ENCODE measurements around the gene LRIT2. TPM values are rescaled to one million over a fixed set of nuclear protein-coding genes. Genes with fewer than 3 reads are reported as not detected.
A peak's percentile ranks its signal among the peaks of the same experiment; 100 is the strongest.

The LRIT2 gene
- total RNA-seq (2014; rRNA removed; shearing (Covaris generic)) = not detected in 2 replicates

DNA sequence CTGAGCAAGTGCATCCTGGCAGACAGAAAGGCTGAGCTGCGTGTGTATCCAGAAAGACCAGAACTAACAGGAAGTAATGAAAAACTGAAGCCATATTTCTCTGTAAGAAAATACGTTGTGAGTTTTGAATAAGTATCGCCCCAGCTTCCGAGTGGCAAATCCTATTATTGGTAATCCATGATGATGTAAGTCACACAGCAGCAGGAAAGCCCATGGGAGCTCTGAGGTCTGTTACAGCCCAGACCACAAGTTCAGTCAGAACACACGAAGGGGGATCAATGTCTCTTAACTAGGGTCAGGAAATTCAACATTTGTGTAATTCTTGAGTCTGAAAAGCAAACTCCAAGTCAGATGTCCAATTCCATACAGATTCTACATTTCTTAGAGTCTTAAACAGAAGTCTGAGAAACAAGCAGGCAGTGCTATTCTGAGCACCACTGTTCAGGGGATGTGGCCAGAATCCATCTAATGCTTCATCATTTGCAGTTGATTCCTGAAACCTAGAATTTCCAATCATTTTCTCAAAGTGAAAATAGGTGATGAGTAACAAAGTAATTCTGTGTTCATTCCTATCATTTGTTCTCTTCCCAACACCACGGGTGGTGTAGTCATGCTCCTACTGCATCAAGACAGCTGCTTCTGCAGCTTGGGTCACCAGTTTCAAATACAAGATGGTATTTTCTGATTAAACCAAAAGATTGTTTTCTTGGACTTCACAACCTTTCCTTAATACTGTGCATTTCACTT, at the start of gene LRIT2:
LRIT2 (minus strand) TSS at position 118 of the 747 bp plus-strand sequence; CDS start at position 94, 24 bp downstream.
- Histone ChIP-seq H3K9me3 (replicated peaks) (no peaks in the 10 kb centered on the region), H3K27me3 (replicated peaks) (peaks cover 10% of the 10 kb centered on the region; the same call in 1 of the 2 replicates), H3K36me3 (no peaks in the 10 kb centered on the region), H3K4me1 (replicated peaks) (no peaks in the 10 kb centered on the region), H3K4me3 (no peak within 1 kb of the TSS), H3K27ac (no peak within 1 kb of the TSS)
- no peak for DNase-seq (ENCODE audit: low read depth in 1 of 2, low spot score in 2 of 2)

DNA sequence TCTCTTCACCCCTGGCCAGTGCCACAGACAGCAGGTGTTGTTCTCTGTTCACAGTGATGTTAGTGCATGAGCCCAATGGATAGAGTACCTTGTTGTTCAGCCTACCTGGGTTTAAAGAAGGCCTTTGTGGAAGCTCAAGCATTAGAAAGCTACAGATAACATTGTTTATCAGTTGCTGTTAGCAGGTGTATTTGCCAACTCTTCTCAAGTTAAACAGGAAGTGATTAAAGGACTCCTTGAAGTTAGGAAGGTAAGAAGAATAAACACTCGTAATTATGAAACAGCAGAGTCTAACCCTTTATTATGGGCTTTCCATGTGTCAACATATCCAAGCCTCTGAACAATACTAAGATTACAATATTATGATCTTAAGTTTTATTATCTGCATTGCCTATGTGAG, 45.4 kb upstream of the LRIT2 start:
- no peak overlapping the region for H3K4me3 ChIP-seq
- H3K9me3 ChIP-seq (replicated peaks) = no peaks in the 10 kb centered on the region
- H3K36me3 ChIP-seq = no peaks in the 10 kb centered on the region
- DNase-seq (ENCODE audit: low read depth in 1 of 2, low spot score in 2 of 2) = no peak
- no peaks in the 10 kb centered on the region for H3K27me3 ChIP-seq (replicated peaks)
- H3K4me1 ChIP-seq (replicated peaks) = peaks cover 29% of the 10 kb centered on the region
- no peak overlapping the region for H3K27ac ChIP-seq

- H3K4me3 ChIP-seq = no peak overlapping the region
- no peaks in the 10 kb centered on the region for H3K36me3 ChIP-seq
- peak overlapping the region; percentile 55 for H3K27ac ChIP-seq
- no peaks in the 10 kb centered on the region for H3K27me3 ChIP-seq (replicated peaks)
- DNase-seq (ENCODE audit: low read depth in 1 of 2, low spot score in 2 of 2) = peak in 1 of 2 experiments; percentile 59
- H3K9me3 ChIP-seq (replicated peaks) = no peaks in the 10 kb centered on the region
- H3K4me1 ChIP-seq (replicated peaks) = peaks cover 32% of the 10 kb centered on the region
Measured at GRCh38 chr10:84269773-84270172, 44.4 kb upstream of the LRIT2 start.

DNA sequence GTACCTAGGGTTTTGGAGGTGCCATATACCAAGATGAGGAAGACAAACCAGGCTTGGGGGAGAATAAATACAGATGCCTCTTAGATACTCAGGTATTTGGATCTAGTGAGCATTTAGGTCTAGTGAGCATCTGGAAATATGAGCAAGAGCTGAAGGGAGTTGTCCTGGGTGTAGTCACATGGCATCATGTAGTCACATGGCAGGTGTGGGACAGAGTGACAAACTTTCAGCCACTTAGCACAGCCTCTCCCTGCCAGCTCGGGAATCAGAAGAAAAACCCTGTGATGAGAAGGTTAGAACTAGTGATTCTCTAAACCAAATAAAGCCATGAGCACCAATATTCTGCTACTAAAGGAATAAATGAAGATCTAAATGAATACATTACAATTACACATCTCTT, 43.8 kb upstream of the LRIT2 start:
- no peak overlapping the region for H3K4me3 ChIP-seq
- H3K36me3 ChIP-seq = no peaks in the 10 kb centered on the region
- H3K4me1 ChIP-seq (replicated peaks) = peaks cover 35% of the 10 kb centered on the region
- H3K27me3 ChIP-seq (replicated peaks) = no peaks in the 10 kb centered on the region
- H3K9me3 ChIP-seq (replicated peaks) = no peaks in the 10 kb centered on the region
- H3K27ac ChIP-seq = peak overlapping the region; percentile 55
- DNase-seq (ENCODE audit: low read depth in 1 of 2, low spot score in 2 of 2) = no peak

- peak; percentile 58 to 69 for DNase-seq (ENCODE audit: low read depth in 1 of 2, low spot score in 2 of 2)
- peaks cover 35% of the 10 kb centered on the region for H3K4me1 ChIP-seq (replicated peaks)
- no peaks in the 10 kb centered on the region for H3K36me3 ChIP-seq
- H3K4me3 ChIP-seq = no peak overlapping the region
- no peaks in the 10 kb centered on the region for H3K27me3 ChIP-seq (replicated peaks)
- peak overlapping the region; percentile 40 for H3K27ac ChIP-seq
- H3K9me3 ChIP-seq (replicated peaks) = no peaks in the 10 kb centered on the region
Measured at GRCh38 chr10:84267503-84268126, 42.3 kb upstream of the LRIT2 start.

- no peaks in the 10 kb centered on the region for H3K36me3 ChIP-seq
- peaks cover 32% of the 10 kb centered on the region for H3K4me1 ChIP-seq (replicated peaks)
- no peaks in the 10 kb centered on the region for H3K9me3 ChIP-seq (replicated peaks)
- no peaks in the 10 kb centered on the region for H3K27me3 ChIP-seq (replicated peaks)
- no peak for DNase-seq (ENCODE audit: low read depth in 1 of 2, low spot score in 2 of 2)
- no peak overlapping the region for H3K27ac ChIP-seq
- no peak overlapping the region for H3K4me3 ChIP-seq
Measured at GRCh38 chr10:84265418-84265817, 40.1 kb upstream of the LRIT2 start.

GRCh38 chr10:84264611-84265141, 39.3 kb upstream of the LRIT2 start:
- Histone ChIP-seq H3K9me3 (replicated peaks) (no peaks in the 10 kb centered on the region), H3K36me3 (no peaks in the 10 kb centered on the region), H3K4me3 (no peak overlapping the region), H3K27ac (no peak overlapping the region), H3K4me1 (replicated peaks) (peaks cover 24% of the 10 kb centered on the region), H3K27me3 (replicated peaks) (no peaks in the 10 kb centered on the region)
- DNase-seq (ENCODE audit: low read depth in 1 of 2, low spot score in 2 of 2) = peak; percentile 69

DNA sequence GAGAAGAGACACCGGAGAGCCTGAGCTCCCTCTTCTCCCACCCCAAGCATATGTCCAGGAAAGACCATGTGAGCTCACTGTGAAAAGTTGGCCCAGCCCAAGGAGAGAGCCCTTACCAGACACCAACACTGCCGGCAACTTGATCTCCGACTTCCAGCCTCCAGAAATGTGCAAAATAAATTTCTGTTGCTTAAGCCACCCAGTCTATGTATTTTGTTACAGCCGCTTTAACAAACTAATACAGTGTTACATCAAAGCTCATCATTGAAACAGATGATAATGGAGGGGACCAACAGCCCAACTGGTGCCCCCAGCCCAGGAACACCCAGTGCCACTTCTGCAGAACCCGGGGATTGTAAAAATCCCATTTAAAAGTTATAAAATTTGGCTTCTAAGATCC, 38.4 kb upstream of the LRIT2 start:
- DNase-seq (ENCODE audit: low read depth in 1 of 2, low spot score in 2 of 2) = no peak
- no peaks in the 10 kb centered on the region for H3K36me3 ChIP-seq
- no peaks in the 10 kb centered on the region for H3K27me3 ChIP-seq (replicated peaks)
- H3K9me3 ChIP-seq (replicated peaks) = no peaks in the 10 kb centered on the region
- no peak overlapping the region for H3K4me3 ChIP-seq
- H3K27ac ChIP-seq = no peak overlapping the region
- peaks cover 17% of the 10 kb centered on the region for H3K4me1 ChIP-seq (replicated peaks)

- Histone ChIP-seq H3K27me3 (replicated peaks) (no peaks in the 10 kb centered on the region), H3K9me3 (replicated peaks) (no peaks in the 10 kb centered on the region), H3K27ac (no peak overlapping the region), H3K4me3 (no peak overlapping the region), H3K36me3 (no peaks in the 10 kb centered on the region), H3K4me1 (replicated peaks) (peaks cover 8% of the 10 kb centered on the region)
- peak in 1 of 2 experiments; percentile 16 for DNase-seq (ENCODE audit: low read depth in 1 of 2, low spot score in 2 of 2)
Measured at GRCh38 chr10:84262190-84262956, 37.0 kb upstream of the LRIT2 start.

DNA sequence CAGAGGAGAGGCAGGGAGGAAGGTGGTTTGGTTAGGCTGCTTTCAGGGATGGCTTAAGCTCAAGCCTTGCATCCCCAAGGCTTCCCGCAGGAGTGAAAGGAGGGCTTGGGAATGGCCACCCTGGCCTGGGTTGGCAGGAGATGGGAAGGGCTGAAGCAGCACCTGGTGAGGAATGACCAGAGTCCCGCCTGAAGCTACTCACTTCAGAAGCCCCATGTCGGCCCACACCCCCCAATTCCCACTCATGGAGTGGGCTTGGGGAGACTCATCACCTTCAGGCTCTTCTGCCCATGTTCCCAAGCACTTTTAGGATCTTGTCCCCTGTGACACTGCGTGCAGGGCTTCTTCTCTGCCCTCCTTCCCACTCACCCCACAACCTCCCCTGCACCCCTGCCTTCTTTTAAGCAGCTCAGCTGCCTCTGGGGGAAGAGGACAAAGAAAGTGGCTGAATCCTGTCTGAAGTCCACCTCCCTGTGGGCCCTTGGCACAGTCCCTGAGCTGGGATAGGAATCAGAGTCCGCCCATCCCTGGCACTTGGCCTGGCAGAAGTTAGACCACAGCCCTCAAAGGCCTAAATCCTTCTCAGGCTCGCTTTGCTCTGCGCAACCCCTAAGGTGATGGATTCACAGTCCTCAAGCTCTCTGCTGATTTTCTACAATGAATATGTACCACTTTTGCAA, 36.0 kb upstream of the LRIT2 start:
- peak in 1 of 2 experiments; percentile 25 for DNase-seq (ENCODE audit: low read depth in 1 of 2, low spot score in 2 of 2)
- Histone ChIP-seq H3K4me1 (replicated peaks) (peaks cover 6% of the 10 kb centered on the region), H3K27me3 (replicated peaks) (no peaks in the 10 kb centered on the region), H3K27ac (no peak overlapping the region), H3K4me3 (no peak overlapping the region), H3K36me3 (no peaks in the 10 kb centered on the region), H3K9me3 (replicated peaks) (no peaks in the 10 kb centered on the region)

DNA sequence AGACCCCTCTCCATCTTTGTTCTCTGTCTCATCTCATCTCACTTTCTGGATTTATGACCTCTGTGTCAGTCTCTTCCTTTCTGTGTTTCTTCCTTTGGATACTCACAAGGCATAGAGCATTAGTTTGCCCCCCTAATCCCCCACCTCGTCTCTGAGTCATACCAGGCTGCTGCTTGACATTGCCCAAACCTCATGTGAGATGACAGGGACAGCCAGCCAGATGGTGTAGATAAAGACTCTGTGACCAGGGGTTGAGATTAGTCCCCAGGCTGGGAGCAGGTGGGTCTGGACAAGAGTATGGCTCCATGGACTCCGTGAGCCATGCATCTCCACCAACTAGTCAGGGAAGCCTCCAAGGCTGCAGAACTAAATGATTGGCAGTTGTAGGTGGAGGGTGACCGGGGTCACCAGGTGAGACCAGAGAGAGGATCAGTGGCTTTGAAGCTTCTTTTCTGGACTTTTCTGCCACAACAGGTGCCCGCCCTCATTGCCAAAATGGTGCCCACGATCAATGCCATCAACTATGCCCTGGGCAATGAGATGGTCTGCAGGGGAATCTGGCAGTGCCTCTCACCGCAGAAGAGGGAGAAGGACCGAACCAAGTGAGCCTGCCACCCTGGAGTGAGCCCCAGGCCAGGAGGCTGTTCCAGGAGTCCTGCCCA, 32.8 kb upstream of the LRIT2 start:
- Histone ChIP-seq H3K36me3 (no peaks in the 10 kb centered on the region), H3K9me3 (replicated peaks) (no peaks in the 10 kb centered on the region), H3K27ac (no peak overlapping the region), H3K27me3 (replicated peaks) (no peaks in the 10 kb centered on the region), H3K4me3 (no peak overlapping the region), H3K4me1 (replicated peaks) (no peaks in the 10 kb centered on the region)
- peak in 1 of 2 experiments; percentile 26 for DNase-seq (ENCODE audit: low read depth in 1 of 2, low spot score in 2 of 2)

- Histone ChIP-seq H3K27me3 (replicated peaks) (no peaks in the 10 kb centered on the region), H3K9me3 (replicated peaks) (no peaks in the 10 kb centered on the region), H3K4me1 (replicated peaks) (no peaks in the 10 kb centered on the region), H3K27ac (no peak overlapping the region), H3K4me3 (no peak overlapping the region), H3K36me3 (no peaks in the 10 kb centered on the region)
- DNase-seq (ENCODE audit: low read depth in 1 of 2, low spot score in 2 of 2) = peak in 1 of 2 experiments; percentile 20
Measured at GRCh38 chr10:84257343-84258020, 32.1 kb upstream of the LRIT2 start.

All from SJSA1 (cell line).